ENCODE measurements around the gene NCKAP5. TPM values are rescaled to one million over a fixed set of nuclear protein-coding genes. Genes with fewer than 3 reads are reported as not detected.

Gene NCKAP5
- total and polyA plus RNA-seq, 4 donors = 0.57 to 2.8 (median 2.4) TPM

DNA sequence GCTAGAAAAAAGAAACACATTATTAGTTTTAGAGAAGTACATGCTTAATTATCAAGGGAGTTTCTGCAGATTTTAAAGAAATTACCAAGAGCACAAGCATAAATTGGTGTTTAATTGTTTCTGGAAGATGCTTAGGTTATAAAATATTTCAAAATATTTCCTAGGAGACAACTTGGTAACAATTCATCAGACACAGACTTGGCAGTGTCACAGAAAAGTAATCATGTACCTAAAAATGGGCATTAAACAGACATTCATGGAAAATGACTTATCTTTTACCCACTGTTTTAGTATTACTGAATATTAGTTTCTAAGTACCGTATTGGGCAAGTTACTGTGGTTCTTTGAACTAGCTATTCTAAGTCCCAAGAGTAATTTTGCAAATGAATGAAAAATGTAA, 469.5 kb downstream of the NCKAP5 start:
- Histone ChIP-seq H3K36me3 (ENCODE audit: control insufficient read depth in 4 of 4, insufficient read depth in 3 of 4, low read depth in 1 of 4, low read length in 3 of 4) (no peaks in the 10 kb centered on the region), H3K4me1 (ENCODE audit: control insufficient read depth in 4 of 4, insufficient read depth in 4 of 4, low read length in 3 of 4) (no peaks in the 10 kb centered on the region), H3K4me3 (ENCODE audit: low read depth in 1 of 3, low read length in 3 of 3) (no peak overlapping the region), H3K9me3 (ENCODE audit: control insufficient read depth in 4 of 4, low read length in 3 of 4) (no peaks in the 10 kb centered on the region), H3K9ac (ENCODE audit: low read depth in 1 of 2, low read length in 2 of 2) (no peak overlapping the region), H3K27ac (ENCODE audit: low read depth in 1 of 2, low read length in 2 of 2) (no peak overlapping the region), H3K27me3 (ENCODE audit: control insufficient read depth in 4 of 4, insufficient read depth in 4 of 4, low read length in 3 of 4) (no peaks in the 10 kb centered on the region)
- WGBS = 92% methylated on average over 1 of the region's 1 CpG
- no peak for DNase-seq (ENCODE audit: low spot score)
- TF ChIP-seq HNF4G (IDR thresholded peaks at IDR 0.05) (no peak), NR2F2 (IDR thresholded peaks at IDR 0.05) (no peak), FOXA2 (IDR thresholded peaks at IDR 0.05) (no peak), JUND (IDR thresholded peaks at IDR 0.05) (no peak), RXRA (IDR thresholded peaks at IDR 0.05) (no peak), YY1 (IDR thresholded peaks at IDR 0.05) (no peak), GABPA (IDR thresholded peaks at IDR 0.05 in 1 of 2, conservative IDR thresholded peaks at IDR 0.05 in 1 of 2) (no peak), SP1 (IDR thresholded peaks at IDR 0.05) (no peak), FOXA1 (IDR thresholded peaks at IDR 0.05) (no peak), EGR1 (IDR thresholded peaks at IDR 0.05; ENCODE audit: low read depth in 2 of 2) (no peak), RAD21 (IDR thresholded peaks at IDR 0.05) (no peak), HNF4A (conservative IDR thresholded peaks at IDR 0.05) (no peak), TAF1 (conservative IDR thresholded peaks at IDR 0.05) (no peak)
- TF ChIP-seq, protein P1, sequence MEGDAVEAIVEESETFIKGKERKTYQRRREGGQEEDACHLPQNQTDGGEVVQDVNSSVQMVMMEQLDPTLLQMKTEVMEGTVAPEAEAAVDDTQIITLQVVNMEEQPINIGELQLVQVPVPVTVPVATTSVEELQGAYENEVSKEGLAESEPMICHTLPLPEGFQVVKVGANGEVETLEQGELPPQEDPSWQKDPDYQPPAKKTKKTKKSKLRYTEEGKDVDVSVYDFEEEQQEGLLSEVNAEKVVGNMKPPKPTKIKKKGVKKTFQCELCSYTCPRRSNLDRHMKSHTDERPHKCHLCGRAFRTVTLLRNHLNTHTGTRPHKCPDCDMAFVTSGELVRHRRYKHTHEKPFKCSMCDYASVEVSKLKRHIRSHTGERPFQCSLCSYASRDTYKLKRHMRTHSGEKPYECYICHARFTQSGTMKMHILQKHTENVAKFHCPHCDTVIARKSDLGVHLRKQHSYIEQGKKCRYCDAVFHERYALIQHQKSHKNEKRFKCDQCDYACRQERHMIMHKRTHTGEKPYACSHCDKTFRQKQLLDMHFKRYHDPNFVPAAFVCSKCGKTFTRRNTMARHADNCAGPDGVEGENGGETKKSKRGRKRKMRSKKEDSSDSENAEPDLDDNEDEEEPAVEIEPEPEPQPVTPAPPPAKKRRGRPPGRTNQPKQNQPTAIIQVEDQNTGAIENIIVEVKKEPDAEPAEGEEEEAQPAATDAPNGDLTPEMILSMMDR (IDR thresholded peaks at IDR 0.05; ENCODE audit: low read depth, low read length, missing input control) = no peak
- TF ChIP-seq, protein P2, sequence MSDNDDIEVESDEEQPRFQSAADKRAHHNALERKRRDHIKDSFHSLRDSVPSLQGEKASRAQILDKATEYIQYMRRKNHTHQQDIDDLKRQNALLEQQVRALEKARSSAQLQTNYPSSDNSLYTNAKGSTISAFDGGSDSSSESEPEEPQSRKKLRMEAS (IDR thresholded peaks at IDR 0.05) = no peak
- TF ChIP-seq, protein P3, sequence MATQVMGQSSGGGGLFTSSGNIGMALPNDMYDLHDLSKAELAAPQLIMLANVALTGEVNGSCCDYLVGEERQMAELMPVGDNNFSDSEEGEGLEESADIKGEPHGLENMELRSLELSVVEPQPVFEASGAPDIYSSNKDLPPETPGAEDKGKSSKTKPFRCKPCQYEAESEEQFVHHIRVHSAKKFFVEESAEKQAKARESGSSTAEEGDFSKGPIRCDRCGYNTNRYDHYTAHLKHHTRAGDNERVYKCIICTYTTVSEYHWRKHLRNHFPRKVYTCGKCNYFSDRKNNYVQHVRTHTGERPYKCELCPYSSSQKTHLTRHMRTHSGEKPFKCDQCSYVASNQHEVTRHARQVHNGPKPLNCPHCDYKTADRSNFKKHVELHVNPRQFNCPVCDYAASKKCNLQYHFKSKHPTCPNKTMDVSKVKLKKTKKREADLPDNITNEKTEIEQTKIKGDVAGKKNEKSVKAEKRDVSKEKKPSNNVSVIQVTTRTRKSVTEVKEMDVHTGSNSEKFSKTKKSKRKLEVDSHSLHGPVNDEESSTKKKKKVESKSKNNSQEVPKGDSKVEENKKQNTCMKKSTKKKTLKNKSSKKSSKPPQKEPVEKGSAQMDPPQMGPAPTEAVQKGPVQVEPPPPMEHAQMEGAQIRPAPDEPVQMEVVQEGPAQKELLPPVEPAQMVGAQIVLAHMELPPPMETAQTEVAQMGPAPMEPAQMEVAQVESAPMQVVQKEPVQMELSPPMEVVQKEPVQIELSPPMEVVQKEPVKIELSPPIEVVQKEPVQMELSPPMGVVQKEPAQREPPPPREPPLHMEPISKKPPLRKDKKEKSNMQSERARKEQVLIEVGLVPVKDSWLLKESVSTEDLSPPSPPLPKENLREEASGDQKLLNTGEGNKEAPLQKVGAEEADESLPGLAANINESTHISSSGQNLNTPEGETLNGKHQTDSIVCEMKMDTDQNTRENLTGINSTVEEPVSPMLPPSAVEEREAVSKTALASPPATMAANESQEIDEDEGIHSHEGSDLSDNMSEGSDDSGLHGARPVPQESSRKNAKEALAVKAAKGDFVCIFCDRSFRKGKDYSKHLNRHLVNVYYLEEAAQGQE (IDR thresholded peaks at IDR 0.05) = no peak
- TF ChIP-seq, protein P4, sequence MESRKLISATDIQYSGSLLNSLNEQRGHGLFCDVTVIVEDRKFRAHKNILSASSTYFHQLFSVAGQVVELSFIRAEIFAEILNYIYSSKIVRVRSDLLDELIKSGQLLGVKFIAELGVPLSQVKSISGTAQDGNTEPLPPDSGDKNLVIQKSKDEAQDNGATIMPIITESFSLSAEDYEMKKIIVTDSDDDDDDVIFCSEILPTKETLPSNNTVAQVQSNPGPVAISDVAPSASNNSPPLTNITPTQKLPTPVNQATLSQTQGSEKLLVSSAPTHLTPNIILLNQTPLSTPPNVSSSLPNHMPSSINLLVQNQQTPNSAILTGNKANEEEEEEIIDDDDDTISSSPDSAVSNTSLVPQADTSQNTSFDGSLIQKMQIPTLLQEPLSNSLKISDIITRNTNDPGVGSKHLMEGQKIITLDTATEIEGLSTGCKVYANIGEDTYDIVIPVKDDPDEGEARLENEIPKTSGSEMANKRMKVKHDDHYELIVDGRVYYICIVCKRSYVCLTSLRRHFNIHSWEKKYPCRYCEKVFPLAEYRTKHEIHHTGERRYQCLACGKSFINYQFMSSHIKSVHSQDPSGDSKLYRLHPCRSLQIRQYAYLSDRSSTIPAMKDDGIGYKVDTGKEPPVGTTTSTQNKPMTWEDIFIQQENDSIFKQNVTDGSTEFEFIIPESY (IDR thresholded peaks at IDR 0.05) = no peak
- TF ChIP-seq, protein P5, sequence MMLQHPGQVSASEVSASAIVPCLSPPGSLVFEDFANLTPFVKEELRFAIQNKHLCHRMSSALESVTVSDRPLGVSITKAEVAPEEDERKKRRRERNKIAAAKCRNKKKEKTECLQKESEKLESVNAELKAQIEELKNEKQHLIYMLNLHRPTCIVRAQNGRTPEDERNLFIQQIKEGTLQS (IDR thresholded peaks at IDR 0.05) = no peak
